Measurements from ENCODE around the gene MED16.
"Not testable (repeated sequence)": the region's sequence is repeated elsewhere in the genome, so short reads cannot be mapped to it uniquely, and the experiment has no call there.

Gene MED16

DNA sequence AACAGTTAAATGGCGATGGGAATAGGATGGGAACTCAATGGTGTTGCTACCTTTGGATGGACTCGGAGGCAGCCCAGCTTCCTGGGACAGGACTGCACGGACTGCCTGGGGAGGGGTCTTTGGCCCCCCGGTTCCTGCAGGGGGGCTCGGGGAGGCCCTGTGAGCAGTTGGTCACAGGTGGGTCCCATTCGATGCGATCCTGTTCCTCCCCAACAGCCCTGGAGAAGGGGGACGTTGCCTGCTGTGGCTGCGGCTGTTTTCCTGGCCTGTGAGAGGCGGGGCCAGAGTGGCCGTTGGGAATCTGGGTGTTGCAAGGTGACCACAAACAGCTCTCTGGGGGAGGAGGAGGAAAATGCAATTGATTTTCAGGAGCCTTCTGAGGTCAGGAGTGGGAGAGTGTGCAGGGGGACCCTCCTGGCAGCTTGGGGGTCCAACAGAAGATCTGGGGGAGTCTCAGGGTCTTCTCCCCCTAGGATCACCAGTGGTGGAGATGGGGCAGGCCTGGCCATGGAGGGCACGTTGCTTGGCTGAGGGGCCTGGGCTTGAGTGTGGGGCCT lies 69.3 kb downstream of the MED16 start:
- DNase-seq, result no peak

- DNase-seq, result no peak
These were observed 71.0 kb downstream of the MED16 start, which contains the start of gene PLPPR3 for GRCh38 chr19:821825-822503. PLPPR3 (minus strand) TSS chr19:821955; CDS start chr19:821559, 396 bp downstream.

- DNase-seq, result no peak
These were observed 71.7 kb downstream of the MED16 start for GRCh38 chr19:821231-821824.

- DNase-seq, result not testable (repeated sequence)
These were observed 72.8 kb downstream of the MED16 start for GRCh38 chr19:820212-820611.
